A673 (cell line): ENCODE results near the gene PPFIBP1.

ENCODE experiments used
- EZH2 ChIP-seq: fragments of 200-600 bp; sonication (generic); IDR thresholded peaks from 2 replicates; pipeline ENCODE4 v1.6.1; 2017; ENCODE audit warnings: borderline replicate concordance, low read depth, mild to moderate bottlenecking, mixed read lengths, antibody characterized with exemption, low read length; ENCODE audit not compliant: poor library complexity, severe bottlenecking
- TF ChIP-seq, protein P1 (sequence below): fragments of 300-800, 200-600 bp; sonication (generic); conservative IDR thresholded peaks from 2 replicates; pipeline ENCODE4 v1.5.1; 2017; ENCODE audit warnings: low read depth, mild to moderate bottlenecking, antibody characterized with exemption, low read length, moderate library complexity, mixed read lengths

DNA sequence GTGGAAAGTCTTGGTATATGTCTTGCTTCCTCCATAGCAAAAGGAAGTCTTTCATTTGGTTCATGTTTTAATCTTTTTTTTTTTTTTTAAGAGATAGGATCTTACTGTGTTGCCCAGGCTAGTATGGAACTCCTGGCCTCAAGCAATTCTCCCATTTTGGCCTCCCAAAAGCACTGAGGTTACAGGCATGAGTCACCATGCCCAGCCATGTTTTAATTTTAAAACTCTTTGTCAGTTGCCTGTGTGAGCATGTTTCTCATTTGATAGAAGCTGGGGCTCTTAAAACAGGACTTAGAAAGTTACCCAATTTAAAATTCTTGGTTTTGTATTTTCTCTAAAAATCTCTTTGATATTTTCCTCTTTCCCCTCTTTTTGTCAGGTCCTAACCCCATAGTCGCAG lies 127.2 kb downstream of the PPFIBP1 start:
- TF ChIP-seq, protein P1, sequence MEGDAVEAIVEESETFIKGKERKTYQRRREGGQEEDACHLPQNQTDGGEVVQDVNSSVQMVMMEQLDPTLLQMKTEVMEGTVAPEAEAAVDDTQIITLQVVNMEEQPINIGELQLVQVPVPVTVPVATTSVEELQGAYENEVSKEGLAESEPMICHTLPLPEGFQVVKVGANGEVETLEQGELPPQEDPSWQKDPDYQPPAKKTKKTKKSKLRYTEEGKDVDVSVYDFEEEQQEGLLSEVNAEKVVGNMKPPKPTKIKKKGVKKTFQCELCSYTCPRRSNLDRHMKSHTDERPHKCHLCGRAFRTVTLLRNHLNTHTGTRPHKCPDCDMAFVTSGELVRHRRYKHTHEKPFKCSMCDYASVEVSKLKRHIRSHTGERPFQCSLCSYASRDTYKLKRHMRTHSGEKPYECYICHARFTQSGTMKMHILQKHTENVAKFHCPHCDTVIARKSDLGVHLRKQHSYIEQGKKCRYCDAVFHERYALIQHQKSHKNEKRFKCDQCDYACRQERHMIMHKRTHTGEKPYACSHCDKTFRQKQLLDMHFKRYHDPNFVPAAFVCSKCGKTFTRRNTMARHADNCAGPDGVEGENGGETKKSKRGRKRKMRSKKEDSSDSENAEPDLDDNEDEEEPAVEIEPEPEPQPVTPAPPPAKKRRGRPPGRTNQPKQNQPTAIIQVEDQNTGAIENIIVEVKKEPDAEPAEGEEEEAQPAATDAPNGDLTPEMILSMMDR, result no peak
- no peak for TF ChIP-seq EZH2
